Measurements from ENCODE around the gene NTN4.
"Not testable (repeated sequence)": the region's sequence is repeated elsewhere in the genome, so short reads cannot be mapped to it uniquely, and the experiment has no call there.

Gene NTN4

DNA sequence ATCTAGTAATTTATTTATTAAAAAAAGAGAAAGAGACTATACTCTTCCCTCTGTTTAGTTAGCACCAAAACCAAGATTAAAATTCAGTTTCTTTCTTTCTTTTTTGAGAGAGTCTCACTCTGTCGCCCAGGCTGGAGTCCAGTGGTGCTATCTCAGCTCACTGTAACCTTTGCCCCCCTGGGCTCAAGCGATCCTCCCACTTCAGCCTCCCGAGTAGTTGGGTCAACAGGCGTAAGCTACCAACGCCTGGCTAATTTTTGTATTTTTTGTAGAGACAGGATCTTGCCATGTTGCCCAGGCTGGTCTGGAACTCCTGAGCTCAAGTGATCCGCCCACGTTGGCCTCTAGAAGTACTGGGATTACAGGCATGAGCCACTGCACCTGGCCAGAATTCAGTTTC is 174.1 kb downstream of the NTN4 start:
- DNase-seq: not testable (repeated sequence)

DNA sequence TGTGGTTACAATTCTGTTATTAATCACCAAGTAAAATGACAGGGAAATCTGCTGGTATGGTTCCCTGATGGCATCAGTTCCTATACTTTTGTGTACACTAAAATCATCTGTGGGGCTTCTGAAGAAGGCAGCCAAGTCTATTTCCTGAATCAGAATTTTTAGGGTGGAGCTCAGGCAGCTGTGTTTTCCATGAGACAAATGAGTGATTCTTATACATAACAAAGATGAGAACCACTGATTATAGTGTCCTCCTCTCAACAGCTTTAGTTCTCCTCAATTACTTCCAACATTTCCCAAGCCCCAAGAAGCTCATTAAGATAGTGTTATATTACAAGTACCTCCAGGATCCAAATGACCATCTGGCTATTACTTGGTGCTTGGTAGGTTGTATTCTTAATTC is 174.8 kb downstream of the NTN4 start:
- DNase-seq: no peak

DNA sequence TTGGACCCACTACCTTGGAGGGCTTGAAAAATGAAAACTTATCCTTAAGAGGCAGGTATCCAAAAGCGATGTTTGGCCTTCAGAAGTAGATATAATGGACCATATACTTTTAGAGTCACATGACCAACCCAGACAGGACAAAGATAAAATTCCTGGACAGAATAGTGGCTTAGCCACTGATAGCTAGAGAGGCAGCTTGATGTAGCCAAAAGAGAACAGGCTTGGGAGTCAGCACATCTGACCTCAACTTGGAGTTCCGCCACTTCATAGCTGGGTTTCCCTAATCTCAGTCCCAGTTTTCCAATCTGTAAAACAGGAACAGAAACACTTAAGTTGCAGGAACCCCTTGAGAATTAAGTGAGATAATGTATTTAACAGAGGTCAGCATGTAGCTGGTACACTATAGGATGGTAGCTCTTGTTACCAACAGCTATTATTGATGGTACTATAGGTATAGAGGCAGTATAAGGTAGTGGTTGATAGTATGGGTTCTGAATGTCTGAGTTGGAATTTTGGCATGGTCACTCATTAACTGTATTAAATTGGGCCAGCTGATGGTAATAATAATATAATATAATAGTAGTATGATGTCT is 176.1 kb downstream of the NTN4 start:
- no peak for DNase-seq

DNA sequence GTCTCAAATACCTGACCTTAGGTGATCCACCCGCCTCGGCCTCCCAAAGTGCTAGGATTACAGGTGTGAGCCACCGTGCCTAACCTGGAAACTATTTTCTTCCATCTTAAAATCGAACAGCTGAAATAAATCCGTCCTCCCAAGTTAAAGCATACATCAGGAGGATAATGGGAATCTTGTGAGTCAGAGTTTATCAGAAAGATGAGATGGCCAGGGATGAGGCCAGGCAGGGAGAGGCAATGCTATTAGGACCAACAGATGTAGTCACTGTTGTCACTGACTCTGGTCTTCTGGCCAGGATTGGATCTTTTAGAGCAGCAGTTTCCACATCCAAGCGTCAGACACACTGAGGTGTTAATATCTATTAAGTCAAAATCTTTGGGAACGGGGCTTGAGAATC is 177.5 kb downstream of the NTN4 start:
- DNase-seq: no peak

DNA sequence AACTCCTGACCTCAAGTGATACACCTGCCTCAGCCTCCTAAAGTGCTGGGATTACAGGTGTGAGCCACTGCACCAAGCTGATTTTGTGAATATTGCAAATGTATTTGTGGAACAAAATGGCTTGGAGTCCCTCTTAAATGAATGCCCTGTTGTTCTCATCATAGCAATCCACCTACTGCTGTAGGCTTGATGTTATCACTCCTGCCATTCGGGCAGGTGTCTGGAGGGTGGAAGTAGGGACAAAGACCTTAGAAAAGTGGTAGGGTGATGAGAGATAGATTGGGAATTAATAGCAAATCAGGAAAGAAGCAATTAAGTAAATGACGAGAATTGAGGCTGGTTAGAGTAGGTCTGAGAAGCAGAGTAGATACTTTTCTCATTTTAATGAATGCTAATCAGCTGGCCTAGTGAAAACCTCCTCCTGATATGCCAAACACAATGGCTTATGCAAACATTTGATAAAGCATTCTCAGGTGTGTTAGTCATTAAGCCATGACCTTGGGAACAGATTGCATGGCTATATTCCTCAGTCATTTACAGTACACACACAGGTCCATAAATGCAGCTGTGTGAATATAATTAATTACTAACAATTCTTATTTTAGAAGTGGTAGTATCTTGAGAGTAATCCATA is 178.8 kb downstream of the NTN4 start:
- no peak for DNase-seq

DNA sequence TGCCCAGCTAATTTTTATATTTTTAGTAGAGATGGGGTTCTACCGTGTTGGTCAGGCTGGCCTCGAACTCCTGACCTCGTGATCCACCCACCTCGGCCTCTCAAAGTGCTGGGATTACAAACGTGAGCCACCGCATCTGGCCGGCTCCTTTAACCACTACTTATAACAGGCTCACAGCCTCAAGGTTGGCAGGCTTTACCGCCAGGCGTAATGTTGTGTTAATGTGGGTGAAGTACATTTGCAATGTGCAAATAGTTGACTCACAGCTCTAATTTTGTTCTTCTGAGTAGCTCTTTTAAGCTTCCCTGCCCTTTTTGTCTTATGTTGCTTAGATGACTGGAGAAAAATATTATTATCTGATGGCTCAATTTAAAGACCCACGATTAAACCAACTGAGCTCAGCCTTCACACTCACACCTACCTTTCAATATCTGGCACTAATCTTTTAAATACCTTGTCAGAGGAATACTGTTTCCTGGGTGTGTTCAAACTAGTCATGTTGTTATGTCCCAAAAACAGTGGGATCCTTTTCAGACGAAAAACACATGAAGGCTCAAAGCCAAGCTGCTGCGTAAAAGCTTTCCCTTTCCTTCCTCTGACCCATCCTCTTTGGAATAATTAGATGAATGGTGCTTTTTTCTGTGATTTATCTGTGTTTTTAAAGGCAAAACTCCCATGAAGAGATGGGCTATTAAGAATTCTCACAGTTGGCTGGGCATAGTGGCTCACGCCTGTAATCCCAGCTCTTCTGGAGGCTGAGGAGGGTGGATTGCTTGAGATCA is 182.1 kb downstream of the NTN4 start:
- no peak for DNase-seq

Data from cortex of kidney (tissue), 1 donor.